NAMALWA (cell line): Measurements from ENCODE around the gene C16orf89.

Source experiments
- DNase-seq: peaks from one replicate; pipeline ENCODE4 v3.0.0-alpha.2; 2015; ENCODE audit warnings: low spot score

The C16orf89 gene

GRCh38 chr16:5028950-5029475 is 36.7 kb downstream of the C16orf89 start:
- DNase-seq: no peak

DNA sequence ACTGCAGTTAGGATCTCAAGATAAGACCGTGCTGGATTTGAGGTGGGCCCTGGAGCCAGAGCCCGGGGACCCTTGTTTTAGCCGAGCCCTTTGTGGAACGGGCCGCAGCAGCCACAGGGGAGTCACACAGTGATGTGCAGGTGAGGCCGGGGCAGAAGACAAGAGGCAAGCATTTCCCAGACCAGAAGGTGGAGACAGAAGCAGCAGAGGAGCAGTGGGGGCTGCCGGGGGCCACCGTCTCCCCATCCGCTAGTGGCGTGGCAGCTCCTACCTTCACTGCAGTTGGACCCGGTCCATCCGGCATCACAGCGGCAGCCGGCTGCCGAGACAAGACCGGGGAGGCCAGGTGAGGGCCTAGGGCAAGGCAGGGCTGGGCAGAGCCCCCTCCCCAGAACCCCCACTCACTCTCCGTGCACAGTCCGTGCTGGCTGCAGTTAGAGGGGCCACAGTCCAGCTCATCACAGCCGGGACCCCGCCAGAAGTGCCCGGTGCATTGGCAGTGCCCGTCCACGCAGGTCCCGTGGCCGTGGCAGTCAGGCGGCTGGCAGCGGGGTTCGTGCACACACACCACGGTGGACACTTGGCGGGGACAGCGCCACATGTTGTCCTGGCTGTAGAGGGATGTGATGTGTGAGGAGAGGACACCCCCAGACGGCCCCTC is 38.1 kb downstream of the C16orf89 start:
- no peak for DNase-seq

DNA sequence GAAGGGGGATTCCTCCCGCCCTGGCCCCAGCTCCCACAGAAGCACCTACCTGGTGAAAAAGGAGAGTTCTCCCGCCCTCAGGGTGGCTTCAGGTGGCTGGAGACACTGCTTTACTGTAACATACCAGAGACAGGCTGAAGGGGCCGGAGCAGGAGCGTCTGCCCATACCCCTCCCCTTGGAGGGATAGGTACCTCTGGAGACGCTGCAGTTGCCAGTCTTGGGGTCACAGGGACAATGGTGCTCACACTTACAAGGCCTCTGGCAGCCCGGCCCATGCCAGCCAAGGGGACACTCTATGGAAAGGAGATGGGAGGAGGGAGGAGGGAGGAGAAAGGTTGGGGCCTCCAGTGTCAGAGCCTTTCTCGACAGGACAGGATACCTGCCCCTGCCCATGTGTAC is 38.7 kb downstream of the C16orf89 start:
- no peak for DNase-seq

GRCh38 chr16:5026664-5027063 is 39.1 kb downstream of the C16orf89 start:
- DNase-seq: no peak

- DNase-seq: peak; percentile 60
Observed at GRCh38 chr16:5025171-5025632, 40.6 kb downstream of the C16orf89 start.

- peak; percentile 62 for DNase-seq
Observed at GRCh38 chr16:5024632-5025031, 41.1 kb downstream of the C16orf89 start.

DNA sequence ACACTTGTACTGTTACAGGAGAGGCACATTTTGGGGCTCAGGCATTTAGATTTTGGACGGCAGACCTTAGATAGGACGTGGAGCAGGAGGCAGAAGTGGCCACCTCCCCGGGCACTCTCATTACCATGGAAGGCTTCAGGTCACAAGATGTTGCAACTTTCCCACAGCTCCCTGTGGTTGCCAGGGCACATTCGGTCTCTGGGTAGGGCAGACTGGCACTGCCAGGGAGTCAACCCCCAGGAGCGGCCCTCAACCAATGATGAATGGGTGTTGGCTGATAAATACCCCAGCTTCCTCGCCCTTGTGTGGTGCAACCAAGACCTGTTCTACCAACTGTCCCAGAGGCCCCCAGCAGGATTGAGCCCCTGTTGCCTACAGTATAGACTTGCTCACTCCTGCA is 43.2 kb downstream of the C16orf89 start:
- no peak for DNase-seq

DNA sequence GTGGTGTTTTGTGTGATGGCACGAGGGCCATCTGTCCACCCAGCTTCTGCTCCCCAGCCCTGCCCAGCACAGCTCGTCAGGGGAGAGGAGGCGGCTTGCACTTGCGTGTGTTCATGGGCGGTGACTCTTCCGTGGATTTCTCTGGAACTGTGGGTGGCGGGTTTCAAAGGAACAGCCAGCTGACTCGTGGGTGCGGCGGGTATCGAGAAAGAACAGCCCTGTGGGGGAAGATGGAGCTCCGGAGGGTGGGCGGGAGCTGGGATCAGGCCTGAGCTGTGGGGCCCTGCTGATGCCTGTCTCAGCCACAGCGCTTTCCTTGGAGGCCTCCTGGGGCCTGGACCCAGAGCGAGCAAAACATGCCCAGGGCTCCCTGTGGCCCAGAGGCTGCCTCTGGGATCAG is 45.2 kb downstream of the C16orf89 start:
- DNase-seq: no peak

DNA sequence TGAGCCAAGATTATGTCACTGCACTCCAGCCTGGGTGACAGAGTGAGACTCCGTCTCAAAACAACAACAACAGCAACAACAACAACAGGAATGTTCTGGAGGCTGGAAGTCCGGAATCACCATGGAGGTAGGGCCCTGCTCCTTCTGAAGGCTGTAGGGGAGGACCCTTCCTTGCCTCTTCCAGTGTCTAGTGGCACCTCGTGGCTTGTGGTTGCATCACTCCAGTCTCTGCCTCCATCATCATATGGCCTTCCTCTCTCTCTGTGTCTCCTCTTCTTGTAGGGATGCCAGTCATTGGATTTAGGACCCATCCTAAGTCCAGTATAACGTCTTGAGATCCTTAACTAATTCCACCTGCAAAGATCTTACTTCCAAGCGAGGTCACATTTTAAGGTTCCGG is 46.0 kb downstream of the C16orf89 start:
- no peak for DNase-seq

DNA sequence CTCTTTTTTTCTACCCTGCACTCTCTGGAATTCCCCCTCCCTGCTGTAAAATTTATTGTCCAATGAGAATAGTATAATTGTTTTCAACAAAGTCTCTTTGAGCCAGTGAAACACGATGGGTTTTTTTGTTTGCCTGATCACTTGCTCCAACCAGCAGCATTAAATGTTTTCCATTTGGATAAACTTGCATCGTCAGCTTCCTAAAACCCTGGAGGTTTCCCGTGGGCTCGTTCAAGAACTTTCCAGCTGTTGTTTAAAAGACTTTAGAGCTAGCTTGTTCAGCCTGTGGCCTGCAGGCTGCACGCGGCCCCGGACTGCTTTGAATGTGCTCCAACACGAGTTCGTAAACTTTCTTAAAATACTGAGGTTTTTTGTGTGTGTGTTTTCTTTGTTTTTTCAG is 47.0 kb downstream of the C16orf89 start:
- DNase-seq: no peak

- DNase-seq: no peak
Observed at GRCh38 chr16:5017678-5017969, 48.1 kb downstream of the C16orf89 start.

DNA sequence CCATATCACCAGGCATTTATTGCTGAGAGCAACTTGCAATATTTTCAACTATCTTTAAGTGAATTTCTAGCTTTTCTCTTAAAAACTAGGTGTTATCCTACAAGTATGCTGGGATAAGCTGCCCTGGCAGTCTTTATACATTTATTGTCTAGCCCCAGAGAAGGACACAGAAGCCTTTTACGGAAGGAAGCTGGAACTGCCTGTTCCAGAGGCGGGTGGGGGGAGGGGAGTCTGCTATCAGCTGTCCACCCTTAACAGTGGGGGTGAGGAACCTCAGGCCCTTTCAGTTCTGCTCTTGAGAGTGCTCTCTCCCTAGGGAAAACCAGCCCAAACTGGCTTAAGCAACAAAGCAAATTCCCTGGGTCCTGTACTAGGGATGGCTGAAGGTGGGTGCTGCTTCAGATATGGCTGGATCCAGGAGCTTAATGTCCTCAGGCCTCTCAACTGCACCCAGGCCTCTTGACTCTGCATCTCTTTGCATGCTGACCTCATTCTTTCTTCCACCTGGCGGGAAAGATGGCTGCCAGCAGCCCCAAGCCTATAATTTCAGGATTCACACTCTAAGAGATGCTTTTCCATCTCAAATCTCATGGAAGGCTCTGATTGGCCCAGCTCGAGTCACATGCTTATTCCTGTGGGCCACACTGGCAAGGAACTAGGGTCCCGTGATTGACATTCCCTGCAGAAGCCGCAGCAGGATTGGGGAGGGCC is 48.6 kb downstream of the C16orf89 start:
- no peak for DNase-seq

DNA sequence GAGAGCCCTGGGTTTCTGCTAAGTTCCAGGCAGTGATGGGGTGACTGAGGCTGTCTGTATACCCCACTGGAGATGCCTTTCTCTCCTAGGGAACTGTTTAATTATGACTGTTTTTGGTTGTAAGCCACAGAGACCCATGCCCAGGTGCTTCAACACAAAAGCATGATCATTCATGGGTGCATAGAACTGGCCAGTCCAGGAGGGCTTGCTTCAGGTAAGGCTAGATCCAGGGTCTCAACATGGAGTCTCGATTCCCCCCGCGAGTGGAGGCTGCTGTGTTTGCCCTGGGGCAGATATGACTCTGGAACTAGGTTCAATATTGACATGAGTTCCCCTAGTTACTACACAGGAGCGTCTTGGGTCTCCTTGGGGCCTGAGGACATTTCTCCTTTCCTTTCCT is 49.9 kb downstream of the C16orf89 start:
- DNase-seq: no peak

- DNase-seq: peak; percentile 44
Observed at GRCh38 chr16:5015351-5015750, 50.4 kb downstream of the C16orf89 start.

GRCh38 chr16:5012887-5013286 is 52.9 kb downstream of the C16orf89 start:
- no peak for DNase-seq

DNA sequence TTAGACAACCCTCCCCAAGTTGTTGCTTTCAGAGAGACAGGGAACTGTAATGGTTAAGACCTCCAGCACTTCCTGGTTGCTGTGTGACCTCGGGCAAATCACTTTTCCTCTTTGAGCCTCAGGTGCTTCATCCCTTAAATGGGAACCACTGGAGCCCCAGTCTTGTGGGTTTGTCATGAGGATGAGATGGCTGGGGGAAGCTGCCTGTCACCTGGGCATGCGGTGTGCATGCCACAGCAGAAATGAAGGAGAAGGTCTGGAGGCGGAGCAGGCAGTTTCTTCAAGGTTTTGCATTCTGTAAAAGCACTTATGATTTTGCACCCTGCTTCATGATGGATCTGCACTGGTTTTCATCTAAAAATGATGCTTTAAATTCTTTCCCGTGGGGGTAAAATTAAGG is 54.1 kb downstream of the C16orf89 start:
- no peak for DNase-seq

DNA sequence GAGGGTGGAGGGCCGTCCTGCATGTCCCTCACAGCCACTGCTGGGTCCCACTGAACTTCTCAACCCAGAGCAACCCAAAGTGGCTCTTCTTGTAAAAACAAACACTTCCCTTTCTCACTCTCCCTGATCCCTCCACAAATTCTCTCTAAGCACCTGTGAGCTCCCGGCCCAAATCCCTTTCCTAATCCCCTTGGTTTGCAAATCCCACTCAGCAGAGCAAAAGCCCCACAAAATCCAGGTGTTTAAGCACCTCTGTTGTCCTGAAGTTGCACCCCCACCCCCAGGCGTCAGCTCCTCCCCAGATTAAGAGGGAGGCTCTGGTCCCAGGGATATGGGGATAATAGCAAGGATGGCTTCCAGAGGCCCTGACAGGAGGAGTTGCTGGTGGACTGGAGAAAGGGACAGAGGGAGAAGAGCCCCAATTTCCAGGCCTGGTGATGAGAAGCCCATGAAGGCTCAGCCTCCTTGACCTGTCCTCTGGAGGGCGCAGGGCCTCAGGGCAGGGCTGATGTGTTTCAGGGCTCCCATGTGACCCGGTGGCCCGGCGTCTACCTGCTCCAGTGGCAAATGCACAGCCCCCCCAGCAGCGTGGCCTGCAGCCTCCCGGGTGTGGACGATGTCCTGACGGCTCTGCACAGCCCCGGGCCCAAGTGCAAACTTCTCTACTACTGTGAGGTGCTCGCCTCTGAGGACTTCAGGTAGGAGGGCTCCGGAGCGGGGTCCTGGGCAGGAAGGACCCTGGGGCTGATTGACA is 55.0 kb downstream of the C16orf89 start:
- no peak for DNase-seq

DNA sequence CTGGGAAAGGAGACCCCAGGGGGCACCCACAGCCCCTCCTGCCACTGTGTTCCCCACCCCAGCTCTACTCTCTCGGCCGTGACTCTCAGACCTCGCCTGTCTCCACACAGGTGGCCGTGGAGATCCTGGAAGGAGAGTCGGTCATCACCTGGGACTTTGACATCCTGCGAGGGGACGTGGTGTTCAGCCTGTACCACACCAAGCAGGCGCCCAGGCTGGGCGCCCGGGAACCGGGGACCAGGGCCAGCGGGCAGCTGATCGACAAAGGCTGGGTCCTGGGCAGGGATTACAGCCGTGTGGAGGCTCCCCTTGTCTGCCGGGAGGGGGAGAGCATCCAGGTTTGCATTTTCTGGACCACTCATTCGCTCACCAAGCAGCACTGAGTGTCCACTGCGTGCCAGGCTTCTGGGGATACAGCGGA is 57.4 kb downstream of the C16orf89 start:
- no peak for DNase-seq

GRCh38 chr16:5007256-5007655 is 58.5 kb downstream of the C16orf89 start:
- no peak for DNase-seq

DNA sequence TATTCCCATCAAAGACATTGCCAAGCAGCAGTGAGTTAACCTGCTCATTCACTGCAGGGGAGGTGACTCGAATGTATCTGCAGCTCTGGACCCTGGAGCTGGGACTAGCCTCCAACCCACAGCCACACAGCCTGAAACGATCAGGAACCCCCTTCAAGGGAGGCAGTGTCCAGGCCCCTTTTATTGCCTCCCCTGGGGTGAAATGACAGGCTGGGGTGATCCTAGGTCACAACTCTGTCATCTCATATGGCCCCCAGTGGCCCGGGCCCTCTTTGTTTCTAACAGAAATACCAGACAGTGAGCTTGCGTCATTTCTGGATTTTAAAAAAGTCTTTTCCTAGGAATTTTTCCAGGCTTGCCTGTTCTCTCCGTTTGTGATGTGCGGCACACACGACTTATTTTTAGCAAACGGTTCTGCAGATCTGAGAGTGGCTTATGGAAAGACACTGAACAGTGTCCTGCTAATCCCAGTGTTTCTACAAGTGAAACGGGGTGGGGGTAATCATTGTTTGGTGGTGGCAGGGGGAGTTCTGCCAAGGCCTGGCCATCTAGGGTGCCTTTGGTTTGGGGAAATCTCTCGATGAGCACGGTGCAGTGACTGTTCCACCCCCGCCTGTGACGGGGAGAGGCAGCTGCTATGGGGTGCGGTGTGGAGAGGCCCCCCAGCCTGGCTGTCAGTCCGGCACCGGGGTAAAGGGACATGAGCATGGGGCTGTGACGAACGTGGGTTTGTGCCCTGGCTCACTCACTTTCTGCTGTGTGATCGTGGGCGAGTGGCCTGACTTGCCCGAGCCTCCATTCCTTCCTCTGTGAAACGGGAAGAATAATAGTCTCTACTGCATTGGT is 59.2 kb downstream of the C16orf89 start:
- DNase-seq: no peak

GRCh38 chr16:5005916-5006315 is 59.8 kb downstream of the C16orf89 start:
- no peak for DNase-seq

GRCh38 chr16:5004311-5004710 is 61.4 kb downstream of the C16orf89 start:
- no peak for DNase-seq
